ENCODE results near the gene PPM1E. TPM values are rescaled to one million over a fixed set of nuclear protein-coding genes. Genes with fewer than 3 reads are reported as not detected.
"Not testable (repeated sequence)": the region's sequence is repeated elsewhere in the genome, so short reads cannot be mapped to it uniquely, and the experiment has no call there.

PPM1E gene
- total RNA-seq, 1 experiment from 2014 or later, result 7.1 TPM

GRCh38 chr17:58789831-58790230 lies 34.2 kb downstream of the PPM1E start:
- Histone ChIP-seq H3K14ac (ENCODE audit: insufficient read depth, low read length) (no peak overlapping the region), H3K79me2 (ENCODE audit: insufficient read depth, low read length) (no peaks in the 10 kb centered on the region), H2BK12ac (ENCODE audit: insufficient read length, low read depth, low read length) (no peak overlapping the region), H3K4me1 (ENCODE audit: insufficient read depth, low read length) (no peaks in the 10 kb centered on the region), H3K18ac (ENCODE audit: insufficient read length, low read depth, low read length) (no peak overlapping the region), H4K91ac (ENCODE audit: insufficient read length, low read depth, low read length) (no peak overlapping the region), H2AK5ac (ENCODE audit: insufficient read length, low read length) (no peak overlapping the region), H3K27ac (ENCODE audit: insufficient read length, low read depth, low read length) (no peak overlapping the region), H3K4me2 (ENCODE audit: insufficient read depth, insufficient read length, low read length) (no peak overlapping the region), H2AFZ (ENCODE audit: low read length) (no peak overlapping the region), H3K79me1 (ENCODE audit: insufficient read depth, low read depth, low read length, poor library complexity, severe bottlenecking) (no peaks in the 10 kb centered on the region), H2BK15ac (ENCODE audit: low read depth, low read length) (no peak overlapping the region), H3T11ph (ENCODE audit: low read length) (no peak overlapping the region), H4K20me1 (ENCODE audit: control insufficient read depth, insufficient read depth, insufficient read length) (no peaks in the 10 kb centered on the region), H2BK5ac (ENCODE audit: insufficient read length, low read length) (no peak overlapping the region), H2BK20ac (ENCODE audit: low read depth, low read length, poor library complexity, severe bottlenecking) (no peak overlapping the region), H3K23me2 (ENCODE audit: insufficient read length, low read depth, low read length, poor library complexity, severe bottlenecking) (no peaks in the 10 kb centered on the region), H2BK120ac (ENCODE audit: low read depth, low read length, poor library complexity, severe bottlenecking) (no peak overlapping the region), H3K23ac (ENCODE audit: insufficient read length, low read depth, low read length) (no peak overlapping the region), H3K9me3 (ENCODE audit: control insufficient read depth, low read depth, low read length) (no peaks in the 10 kb centered on the region), H3K4ac (ENCODE audit: low read depth, low read length) (no peak overlapping the region), H4K8ac (replicated peaks; ENCODE audit: insufficient read length, low read depth, low read length) (no peak overlapping the region), H3K9ac (ENCODE audit: extremely low read depth, insufficient read length, low read length) (no peak overlapping the region), H3K27me3 (ENCODE audit: insufficient read depth, low read length) (no peaks in the 10 kb centered on the region), H4K5ac (ENCODE audit: insufficient read length, low read depth, low read length) (no peak overlapping the region), H3K56ac (ENCODE audit: insufficient read length, low read depth, low read length) (no peak overlapping the region)
- Mint-ChIP-seq H3K4me3 (no peak overlapping the region), H3K4me1 (no peaks in the 10 kb centered on the region), H3K9me3 (peaks cover 0 to 5% of the 10 kb centered on the region in 2 experiments; a peak in 2 of 5 replicates), H3K27ac (no peak overlapping the region), H3K27me3 (ENCODE audit: low read depth) (no peaks in the 10 kb centered on the region), H3K36me3 (ENCODE audit: insufficient read depth in 1 of 3, low read depth in 3 of 3) (peaks cover 0 to 4% (median 3%) of the 10 kb centered on the region in 3 experiments; a peak in 4 of 7 replicates)
- TF ChIP-seq CTCF (conservative IDR thresholded peaks at IDR 0.05), result no peak
- no peak for DNase-seq
- no CpG with 5 or more reads among the region's 1 CpG for WGBS (ENCODE audit: extremely low coverage, insufficient read length, low lambda C conversion rate)

DNA sequence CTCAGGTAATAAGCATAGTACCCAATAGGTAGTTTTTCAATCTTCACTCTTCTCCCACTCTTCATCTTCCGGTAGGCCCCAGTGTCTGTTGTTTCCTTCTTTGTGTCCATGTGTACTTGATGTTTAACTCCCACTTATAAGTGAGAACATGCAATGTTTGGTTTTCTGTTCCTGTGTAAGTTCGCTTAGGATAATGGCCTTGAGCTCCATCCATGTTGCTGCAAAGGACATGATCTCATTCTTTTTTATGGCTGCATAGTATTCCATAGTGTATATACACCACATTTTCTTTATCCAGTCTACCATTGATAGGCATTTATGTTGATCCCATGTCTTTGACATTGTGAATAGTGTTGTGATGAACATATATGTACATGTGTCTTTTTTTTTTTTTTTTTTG lies 38.9 kb downstream of the PPM1E start:
- not testable (repeated sequence) for H3K27me3 Mint-ChIP-seq (ENCODE audit: low read depth); H2BK5ac ChIP-seq (ENCODE audit: insufficient read length, low read length); H2AFZ ChIP-seq (ENCODE audit: low read length); H3K4me1 ChIP-seq (ENCODE audit: insufficient read depth, low read length); H2BK120ac ChIP-seq (ENCODE audit: low read depth, low read length, poor library complexity, severe bottlenecking); H3K4me1 Mint-ChIP-seq; DNase-seq; H2BK15ac ChIP-seq (ENCODE audit: low read depth, low read length); H4K8ac ChIP-seq (replicated peaks; ENCODE audit: insufficient read length, low read depth, low read length); H2BK12ac ChIP-seq (ENCODE audit: insufficient read length, low read depth, low read length); H4K5ac ChIP-seq (ENCODE audit: insufficient read length, low read depth, low read length); H3K9me3 ChIP-seq (ENCODE audit: control insufficient read depth, low read depth, low read length); H3T11ph ChIP-seq (ENCODE audit: low read length); H3K9ac ChIP-seq (ENCODE audit: extremely low read depth, insufficient read length, low read length); H3K79me2 ChIP-seq (ENCODE audit: insufficient read depth, low read length); H4K91ac ChIP-seq (ENCODE audit: insufficient read length, low read depth, low read length); H3K27ac Mint-ChIP-seq; H3K79me1 ChIP-seq (ENCODE audit: insufficient read depth, low read depth, low read length, poor library complexity, severe bottlenecking); H3K23me2 ChIP-seq (ENCODE audit: insufficient read length, low read depth, low read length, poor library complexity, severe bottlenecking); H3K4ac ChIP-seq (ENCODE audit: low read depth, low read length); H3K27ac ChIP-seq (ENCODE audit: insufficient read length, low read depth, low read length); H3K14ac ChIP-seq (ENCODE audit: insufficient read depth, low read length); H3K27me3 ChIP-seq (ENCODE audit: insufficient read depth, low read length); H3K36me3 Mint-ChIP-seq (ENCODE audit: insufficient read depth in 1 of 3, low read depth in 3 of 3); H3K4me2 ChIP-seq (ENCODE audit: insufficient read depth, insufficient read length, low read length); H3K18ac ChIP-seq (ENCODE audit: insufficient read length, low read depth, low read length); H4K20me1 ChIP-seq (ENCODE audit: control insufficient read depth, insufficient read depth, insufficient read length); H3K56ac ChIP-seq (ENCODE audit: insufficient read length, low read depth, low read length); H2BK20ac ChIP-seq (ENCODE audit: low read depth, low read length, poor library complexity, severe bottlenecking); H2AK5ac ChIP-seq (ENCODE audit: insufficient read length, low read length); H3K4me3 Mint-ChIP-seq; H3K9me3 Mint-ChIP-seq; H3K23ac ChIP-seq (ENCODE audit: insufficient read length, low read depth, low read length)
- WGBS (ENCODE audit: extremely low coverage, insufficient read length, low lambda C conversion rate), result no CpG with 5 or more reads among the region's 2 CpGs

Data from H9 (cell line).